HepG2 (cell line): Measurements from ENCODE around the gene SLC27A1. TPM values are rescaled to one million over a fixed set of nuclear protein-coding genes. Genes with fewer than 3 reads are reported as not detected.
A peak's percentile ranks its signal among the peaks of the same experiment; 100 is the strongest.

Source experiments
- CCDC6 ChIP-seq: sonication (generic); formaldehyde crosslinking; IDR thresholded peaks from 2 replicates; pipeline ENCODE4 v1.8.1; 2022; ENCODE audit warnings: mild to moderate bottlenecking, missing genetic modification reagents, moderate library complexity
- DMAP1 ChIP-seq: IDR thresholded peaks from 2 replicates; pipeline ENCODE4 v1.6.1; 2016
- DR1 ChIP-seq: sonication (generic); formaldehyde crosslinking; IDR thresholded peaks from 2 replicates; pipeline ENCODE4 v1.8.0; 2021; ENCODE audit warnings: mild to moderate bottlenecking, missing genetic modification reagents, inconsistent platforms
- GABPB1 ChIP-seq: IDR thresholded peaks from 2 replicates; pipeline ENCODE4 v1.6.1; 2016; ENCODE audit warnings: mild to moderate bottlenecking, missing genetic modification reagents, moderate library complexity, missing compliant biosample characterization
- HDAC1 ChIP-seq: sonication (generic); formaldehyde crosslinking; IDR thresholded peaks from 2 replicates; pipeline ENCODE4 v1.5.1; 2020; ENCODE audit warnings: mild to moderate bottlenecking, missing genetic modification reagents
- JUNB ChIP-seq: sonication (generic); formaldehyde crosslinking; IDR thresholded peaks from 2 replicates; pipeline ENCODE4 v1.8.0; 2022; ENCODE audit warnings: missing genetic modification reagents, mild to moderate bottlenecking, borderline replicate concordance
- NAIF1 ChIP-seq: sonication (generic); formaldehyde crosslinking; IDR thresholded peaks from 2 replicates; pipeline ENCODE4 v1.5.0; 2020; ENCODE audit warnings: mild to moderate bottlenecking, missing genetic modification reagents, borderline replicate concordance
- NCOR1 ChIP-seq: fragments of 200-600 bp; sonication (generic); IDR thresholded peaks from 2 replicates; pipeline ENCODE4 v1.7.0; 2017; ENCODE audit warnings: antibody characterized with exemption, low read length, borderline replicate concordance
- NONO ChIP-seq, 2 experiments: fragments of 450-650 bp in 1 of 2; sonication (generic) in 1 of 2; formaldehyde crosslinking in 1 of 2; IDR thresholded peaks in 1 of 2; conservative IDR thresholded peaks in 1 of 2; 2 replicates each; pipeline versions ENCODE4 v1.6.1 to v1.8.0; 2017 to 2022; ENCODE audit warnings: mild to moderate bottlenecking in 1 of 2, missing genetic modification reagents in 1 of 2, moderate library complexity in 1 of 2
- PAX8 ChIP-seq: sonication (generic); formaldehyde crosslinking; IDR thresholded peaks from 2 replicates; pipeline ENCODE4 v1.8.0; 2022; ENCODE audit warnings: mild to moderate bottlenecking, missing genetic modification reagents, borderline replicate concordance
- SPEN ChIP-seq: sonication (generic); formaldehyde crosslinking; IDR thresholded peaks from 2 replicates; pipeline ENCODE4 v1.5.1; 2020; ENCODE audit warnings: low read depth, mild to moderate bottlenecking, missing genetic modification reagents
- TARDBP ChIP-seq: sonication (generic); formaldehyde crosslinking; IDR thresholded peaks from 2 replicates; pipeline ENCODE4 v1.8.0; 2022; ENCODE audit warnings: mild to moderate bottlenecking, missing genetic modification reagents
- TBL1XR1 ChIP-seq: fragments of 150-350 bp; IDR thresholded peaks from 2 replicates; pipeline ENCODE4 v1.6.1; 2014; ENCODE audit warnings: borderline replicate concordance, low read length; ENCODE audit not compliant: partially characterized antibody
- TEAD2 ChIP-seq: sonication (generic); formaldehyde crosslinking; IDR thresholded peaks from 2 replicates; pipeline ENCODE4 v1.9.0; 2021; ENCODE audit warnings: missing genetic modification reagents
- TRIM24 ChIP-seq: sonication (generic); formaldehyde crosslinking; IDR thresholded peaks from 2 replicates; pipeline ENCODE4 v1.8.0; 2022; ENCODE audit warnings: mild to moderate bottlenecking, missing genetic modification reagents
- XBP1 ChIP-seq: sonication (generic); formaldehyde crosslinking; IDR thresholded peaks from 2 replicates; pipeline ENCODE4 v1.5.0; 2020; ENCODE audit warnings: missing genetic modification reagents
- ZFP1 ChIP-seq: IDR thresholded peaks from 2 replicates; pipeline ENCODE4 v1.6.1; 2016
- ZFYVE20 ChIP-seq: sonication (generic); formaldehyde crosslinking; IDR thresholded peaks from 2 replicates; pipeline ENCODE4 v1.8.0; 2023; ENCODE audit warnings: low read depth, mild to moderate bottlenecking, moderate library complexity, missing genetic modification reagents, borderline replicate concordance
- ZNF556 ChIP-seq: sonication (generic); formaldehyde crosslinking; IDR thresholded peaks from 2 replicates; pipeline ENCODE4 v1.4.0; 2020; ENCODE audit warnings: mild to moderate bottlenecking, missing genetic modification reagents, borderline replicate concordance
- ZNF557 ChIP-seq: sonication (generic); formaldehyde crosslinking; IDR thresholded peaks from 2 replicates; pipeline ENCODE4 v1.4.0; 2020; ENCODE audit warnings: missing genetic modification reagents
- ZNF878 ChIP-seq: sonication (generic); formaldehyde crosslinking; IDR thresholded peaks from 2 replicates; pipeline ENCODE4 v1.8.1; 2023; ENCODE audit warnings: mild to moderate bottlenecking, missing genetic modification reagents, moderate library complexity
- ZNF879 ChIP-seq: sonication (generic); formaldehyde crosslinking; IDR thresholded peaks from 2 replicates; pipeline ENCODE4 v1.8.1; 2023; ENCODE audit warnings: missing genetic modification reagents
- polyA plus RNA-seq, 8 experiments: library from polyadenylated mRNA; depleted of rRNA in 3 of 8; stranded (reverse) in 7 of 8; unstranded in 1 of 8; fragments of >200 nt; fragmentation: Illumina TruSeq in 4 of 8; extraction: Trizol in 4 of 8; gene quantifications; 2 replicates each; pipeline versions ENCODE4 v1.2.1 to v1.2.3, GENCODE V29; 2011 to 2016; ENCODE audit warnings: low read depth in 4 of 8, missing spikeins in 1 of 8, mixed read lengths in 1 of 8; ENCODE audit not compliant: insufficient read depth in 1 of 8
- total RNA-seq, 5 experiments: library from RNA; depleted of rRNA; stranded (reverse); fragments of >200 nt; fragmentation: Illumina TruSeq; extraction: Trizol; gene quantifications; 2 replicates each; pipeline ENCODE4 v1.2.3, GENCODE V29; 2016; ENCODE audit warnings: low read depth in 1 of 5
- TF ChIP-seq, protein P1 (sequence below): sonication (generic); formaldehyde crosslinking; IDR thresholded peaks from 2 replicates; pipeline ENCODE4 v1.9.0; 2021; ENCODE audit warnings: missing genetic modification reagents, mild to moderate bottlenecking, borderline replicate concordance
- TF ChIP-seq, protein P2 (sequence below): sonication (generic); formaldehyde crosslinking; IDR thresholded peaks from 2 replicates; pipeline ENCODE4 v1.5.0; 2020; ENCODE audit warnings: missing genetic modification reagents
- TF ChIP-seq, protein P3 (sequence below): sonication (generic); formaldehyde crosslinking; IDR thresholded peaks from 2 replicates; pipeline ENCODE4 v1.5.0; 2020; ENCODE audit warnings: mild to moderate bottlenecking, missing genetic modification reagents, moderate library complexity
- TF ChIP-seq, protein P4 (sequence below): IDR thresholded peaks from 2 replicates; pipeline ENCODE4 v1.6.1; 2016; ENCODE audit warnings: missing genetic modification reagents, missing compliant biosample characterization
- TF ChIP-seq, protein P5 (sequence below): sonication (generic); formaldehyde crosslinking; IDR thresholded peaks from 2 replicates; pipeline ENCODE4 v1.8.0; 2022; ENCODE audit warnings: missing genetic modification reagents, mild to moderate bottlenecking, inconsistent platforms, borderline replicate concordance

SLC27A1 gene
- total and polyA plus RNA-seq, 2 of the 13 experiments (the other 11 are each of a cell fraction or from before 2014, with no cell fraction given): 4.1 to 8.8 TPM

DNA sequence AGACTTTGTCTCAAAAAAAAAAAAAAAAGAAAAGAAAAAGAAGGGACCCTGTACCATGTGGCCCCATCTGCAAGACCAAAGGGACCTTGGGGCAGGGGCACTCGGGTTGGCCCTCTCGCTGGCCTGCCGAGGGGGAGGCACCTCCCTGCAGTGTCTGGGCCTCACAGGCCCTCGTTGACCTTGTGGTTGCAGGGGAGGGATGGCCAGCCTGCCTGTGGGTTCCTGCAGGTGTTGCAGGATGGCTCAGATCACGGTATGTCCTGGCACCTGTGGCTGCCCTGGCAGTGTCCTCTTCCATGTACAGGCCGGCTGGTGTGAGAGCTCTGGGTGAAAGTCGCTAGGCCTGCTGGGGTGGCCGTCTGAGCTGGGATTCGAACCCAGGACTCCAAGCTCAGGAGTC lies 36.4 kb downstream of the SLC27A1 start (continued):
- TF ChIP-seq ZFYVE20 (no peak), ZNF879 (CRISPR knock-in tag) (no peak), XBP1 (CRISPR knock-in tag) (no peak), ZFP1 (CRISPR knock-in tag) (no peak), DMAP1 (CRISPR knock-in tag) (no peak), NONO (IDR thresholded peaks at IDR 0.05) (no peak), NONO (CRISPR knock-in tag; conservative IDR thresholded peaks at IDR 0.05) (no peak), NAIF1 (no peak), TRIM24 (no peak), ZNF556 (CRISPR knock-in tag) (no peak), GABPB1 (CRISPR knock-in tag) (peak; percentile 14; the same call in 1 of the 2 replicates), CCDC6 (CRISPR knock-in tag) (no peak), NCOR1 (no peak), ZNF557 (no peak), TEAD2 (CRISPR knock-in tag) (no peak), TBL1XR1 (no peak), JUNB (CRISPR knock-in tag) (no peak), HDAC1 (no peak), SPEN (CRISPR knock-in tag) (no peak), DR1 (CRISPR knock-in tag) (no peak), PAX8 (no peak), ZNF878 (no peak), TARDBP (CRISPR knock-in tag) (no peak)
- TF ChIP-seq, protein P1, sequence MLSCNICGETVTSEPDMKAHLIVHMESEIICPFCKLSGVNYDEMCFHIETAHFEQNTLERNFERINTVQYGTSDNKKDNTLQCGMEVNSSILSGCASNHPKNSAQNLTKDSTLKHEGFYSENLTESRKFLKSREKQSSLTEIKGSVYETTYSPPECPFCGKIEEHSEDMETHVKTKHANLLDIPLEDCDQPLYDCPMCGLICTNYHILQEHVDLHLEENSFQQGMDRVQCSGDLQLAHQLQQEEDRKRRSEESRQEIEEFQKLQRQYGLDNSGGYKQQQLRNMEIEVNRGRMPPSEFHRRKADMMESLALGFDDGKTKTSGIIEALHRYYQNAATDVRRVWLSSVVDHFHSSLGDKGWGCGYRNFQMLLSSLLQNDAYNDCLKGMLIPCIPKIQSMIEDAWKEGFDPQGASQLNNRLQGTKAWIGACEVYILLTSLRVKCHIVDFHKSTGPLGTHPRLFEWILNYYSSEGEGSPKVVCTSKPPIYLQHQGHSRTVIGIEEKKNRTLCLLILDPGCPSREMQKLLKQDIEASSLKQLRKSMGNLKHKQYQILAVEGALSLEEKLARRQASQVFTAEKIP (CRISPR knock-in tag): no peak
- TF ChIP-seq, protein P2, sequence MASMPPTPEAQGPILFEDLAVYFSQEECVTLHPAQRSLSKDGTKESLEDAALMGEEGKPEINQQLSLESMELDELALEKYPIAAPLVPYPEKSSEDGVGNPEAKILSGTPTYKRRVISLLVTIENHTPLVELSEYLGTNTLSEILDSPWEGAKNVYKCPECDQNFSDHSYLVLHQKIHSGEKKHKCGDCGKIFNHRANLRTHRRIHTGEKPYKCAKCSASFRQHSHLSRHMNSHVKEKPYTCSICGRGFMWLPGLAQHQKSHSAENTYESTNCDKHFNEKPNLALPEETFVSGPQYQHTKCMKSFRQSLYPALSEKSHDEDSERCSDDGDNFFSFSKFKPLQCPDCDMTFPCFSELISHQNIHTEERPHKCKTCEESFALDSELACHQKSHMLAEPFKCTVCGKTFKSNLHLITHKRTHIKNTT (CRISPR knock-in tag): no peak
- TF ChIP-seq, protein P3, sequence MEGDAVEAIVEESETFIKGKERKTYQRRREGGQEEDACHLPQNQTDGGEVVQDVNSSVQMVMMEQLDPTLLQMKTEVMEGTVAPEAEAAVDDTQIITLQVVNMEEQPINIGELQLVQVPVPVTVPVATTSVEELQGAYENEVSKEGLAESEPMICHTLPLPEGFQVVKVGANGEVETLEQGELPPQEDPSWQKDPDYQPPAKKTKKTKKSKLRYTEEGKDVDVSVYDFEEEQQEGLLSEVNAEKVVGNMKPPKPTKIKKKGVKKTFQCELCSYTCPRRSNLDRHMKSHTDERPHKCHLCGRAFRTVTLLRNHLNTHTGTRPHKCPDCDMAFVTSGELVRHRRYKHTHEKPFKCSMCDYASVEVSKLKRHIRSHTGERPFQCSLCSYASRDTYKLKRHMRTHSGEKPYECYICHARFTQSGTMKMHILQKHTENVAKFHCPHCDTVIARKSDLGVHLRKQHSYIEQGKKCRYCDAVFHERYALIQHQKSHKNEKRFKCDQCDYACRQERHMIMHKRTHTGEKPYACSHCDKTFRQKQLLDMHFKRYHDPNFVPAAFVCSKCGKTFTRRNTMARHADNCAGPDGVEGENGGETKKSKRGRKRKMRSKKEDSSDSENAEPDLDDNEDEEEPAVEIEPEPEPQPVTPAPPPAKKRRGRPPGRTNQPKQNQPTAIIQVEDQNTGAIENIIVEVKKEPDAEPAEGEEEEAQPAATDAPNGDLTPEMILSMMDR (CRISPR knock-in tag): no peak
- TF ChIP-seq, protein P4, sequence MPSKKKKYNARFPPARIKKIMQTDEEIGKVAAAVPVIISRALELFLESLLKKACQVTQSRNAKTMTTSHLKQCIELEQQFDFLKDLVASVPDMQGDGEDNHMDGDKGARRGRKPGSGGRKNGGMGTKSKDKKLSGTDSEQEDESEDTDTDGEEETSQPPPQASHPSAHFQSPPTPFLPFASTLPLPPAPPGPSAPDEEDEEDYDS: no peak
- TF ChIP-seq, protein P5, sequence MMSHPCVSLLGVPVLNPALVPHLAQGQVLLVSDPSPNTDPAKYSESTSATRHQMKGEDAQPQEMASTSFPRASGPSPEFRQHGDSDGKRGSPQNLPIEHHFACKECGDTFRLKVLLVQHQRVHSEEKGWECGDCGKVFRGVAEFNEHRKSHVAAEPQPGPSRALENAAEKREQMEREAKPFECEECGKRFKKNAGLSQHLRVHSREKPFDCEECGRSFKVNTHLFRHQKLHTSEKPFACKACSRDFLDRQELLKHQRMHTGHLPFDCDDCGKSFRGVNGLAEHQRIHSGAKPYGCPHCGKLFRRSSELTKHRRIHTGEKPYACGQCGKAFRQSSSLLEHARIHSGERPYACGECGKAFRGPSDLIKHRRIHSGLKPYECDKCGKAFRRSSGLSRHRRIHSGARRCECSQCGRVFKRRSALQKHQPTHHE (CRISPR knock-in tag): no peak
